A204.1 (cell line): ENCODE measurements around the gene KATNBL1.
"Not testable (repeated sequence)": the region's sequence is repeated elsewhere in the genome, so short reads cannot be mapped to it uniquely, and the experiment has no call there.

Source experiments
- FAIRE-seq: peaks from 2 replicates; lab custom pipeline; 2012; peaks lifted over from hg19 to GRCh38; lab: Jason Lieb, UNC

KATNBL1 gene

GRCh38 chr15:34193272-34193671 is 16.6 kb downstream of the KATNBL1 start:
- not testable (repeated sequence) for FAIRE-seq

- no peak for FAIRE-seq
Measured at GRCh38 chr15:34188711-34189110, 21.2 kb downstream of the KATNBL1 start.

GRCh38 chr15:34185666-34186065 is 24.2 kb downstream of the KATNBL1 start:
- FAIRE-seq, result no peak

- FAIRE-seq, result no peak
Measured at GRCh38 chr15:34182942-34183341, 27.0 kb downstream of the KATNBL1 start.

- FAIRE-seq, result no peak
Measured at GRCh38 chr15:34179234-34179633, 30.7 kb downstream of the KATNBL1 start.

- not testable (repeated sequence) for FAIRE-seq
Measured at GRCh38 chr15:34165987-34166573, 43.8 kb downstream of the KATNBL1 start.

- FAIRE-seq, result no peak
Measured at GRCh38 chr15:34161329-34161963, 48.5 kb downstream of the KATNBL1 start.

GRCh38 chr15:34160735-34161134 is 49.2 kb downstream of the KATNBL1 start:
- no peak for FAIRE-seq

GRCh38 chr15:34158355-34158754 is 51.5 kb downstream of the KATNBL1 start:
- no peak for FAIRE-seq

- no peak for FAIRE-seq
Measured at GRCh38 chr15:34155859-34156258, 54.0 kb downstream of the KATNBL1 start.

GRCh38 chr15:34154725-34155204 is 55.1 kb downstream of the KATNBL1 start:
- FAIRE-seq, result no peak

GRCh38 chr15:34147371-34148140 is 62.3 kb downstream of the KATNBL1 start:
- FAIRE-seq, result no peak

GRCh38 chr15:34133511-34133910 is 76.4 kb downstream of the KATNBL1 start:
- FAIRE-seq, result no peak

GRCh38 chr15:34132881-34133280 is 77.0 kb downstream of the KATNBL1 start:
- no peak for FAIRE-seq

GRCh38 chr15:34128898-34129297 is 81.0 kb downstream of the KATNBL1 start:
- no peak for FAIRE-seq

- no peak for FAIRE-seq
Measured at GRCh38 chr15:34126522-34126921, 83.4 kb downstream of the KATNBL1 start.

- no peak for FAIRE-seq
Measured at GRCh38 chr15:34125945-34126344, 84.0 kb downstream of the KATNBL1 start.

GRCh38 chr15:34124651-34125050 is 85.2 kb downstream of the KATNBL1 start:
- no peak for FAIRE-seq

- FAIRE-seq, result no peak
Measured at GRCh38 chr15:34122771-34123183, 87.1 kb downstream of the KATNBL1 start.

GRCh38 chr15:34121786-34122185 is 88.1 kb downstream of the KATNBL1 start:
- FAIRE-seq, result not testable (repeated sequence)

GRCh38 chr15:34120420-34120819 is 89.5 kb downstream of the KATNBL1 start:
- not testable (repeated sequence) for FAIRE-seq

- FAIRE-seq, result no peak
Measured at GRCh38 chr15:34119291-34119690, 90.6 kb downstream of the KATNBL1 start.

- no peak for FAIRE-seq
Measured at GRCh38 chr15:34116620-34117019, 93.3 kb downstream of the KATNBL1 start.
